ENCODE results near the gene VCX3A. TPM values are rescaled to one million over a fixed set of nuclear protein-coding genes. Genes with fewer than 3 reads are reported as not detected.

Gene VCX3A
- total and polyA plus RNA-seq, 2 experiments from 2014 or later = 0.40 TPM; not detected in 1

DNA sequence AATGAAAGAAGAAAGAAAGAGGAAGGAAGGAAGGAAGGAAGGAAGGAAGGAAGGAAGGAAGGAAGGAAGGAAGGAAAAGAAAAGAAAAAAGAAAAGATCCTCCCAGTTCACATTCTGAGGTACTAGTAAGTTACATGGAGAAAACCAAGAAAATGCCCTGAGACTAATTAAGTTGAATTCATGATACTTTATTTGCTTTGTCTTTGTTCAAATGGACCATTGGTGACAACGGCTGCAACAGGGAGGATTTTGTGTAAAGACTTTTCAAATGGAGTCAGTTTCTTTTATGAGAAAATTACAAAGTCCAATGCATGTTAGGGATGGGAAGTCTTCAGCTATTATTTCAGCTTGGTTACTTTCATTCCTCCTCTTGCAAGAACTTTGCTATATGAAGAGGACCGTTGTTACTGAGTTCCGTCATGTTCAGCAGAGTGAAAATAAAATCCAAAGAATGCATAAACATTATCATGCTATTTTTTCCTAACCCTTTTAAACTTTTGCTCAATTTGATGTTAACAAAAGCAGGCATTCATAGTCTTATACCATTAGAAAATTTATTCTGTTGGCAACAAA, 8.3 kb downstream of the VCX3A start:
- Mint-ChIP-seq H3K27ac (no peak overlapping the region), H3K36me3 (ENCODE audit: low read depth) (no peaks in the 10 kb centered on the region; the same call in 2 of the 3 replicates), H3K4me1 (no peaks in the 10 kb centered on the region; the same call in 2 of the 3 replicates), H3K27me3 (ENCODE audit: insufficient read depth, low read depth, poor library complexity) (no peaks in the 10 kb centered on the region), H3K9me3 (no peaks in the 10 kb centered on the region), H3K4me3 (no peak overlapping the region)
- Histone ChIP-seq H3K4me2 (no peak overlapping the region), H4K20me1 (replicated peaks; ENCODE audit: insufficient read depth) (no peaks in the 10 kb centered on the region), H2AFZ (no peak overlapping the region), H3F3A (replicated peaks; ENCODE audit: low read depth) (no peaks in the 10 kb centered on the region), H3K27me3 (ENCODE audit: insufficient read depth) (no peaks in the 10 kb centered on the region), H3K4me1 (ENCODE audit: insufficient read depth) (no peaks in the 10 kb centered on the region), H3K4me3 (no peak overlapping the region), H3K36me3 (ENCODE audit: insufficient read depth) (no peaks in the 10 kb centered on the region), H3K79me2 (replicated peaks; ENCODE audit: insufficient read depth) (no peaks in the 10 kb centered on the region), H3K27ac (ENCODE audit: low read depth) (no peak overlapping the region), H3K9me2 (ENCODE audit: insufficient read depth) (no peaks in the 10 kb centered on the region)
- DNase-seq (ENCODE audit: low spot score) (no peak), ATAC-seq (no peak)
- TF ChIP-seq CREB1 (CRISPR knock-in tag; IDR thresholded peaks at IDR 0.05; ENCODE audit: low read depth) (no peak), POLR2AphosphoS5 (IDR thresholded peaks at IDR 0.05; ENCODE audit: low read depth) (no peak), ZNF114 (CRISPR knock-in tag; IDR thresholded peaks at IDR 0.05) (no peak), EZH2 (IDR thresholded peaks at IDR 0.05; ENCODE audit: low read depth, unreplicated experiment) (no peak), EZH2phosphoT487 (IDR thresholded peaks at IDR 0.05; ENCODE audit: unreplicated experiment) (no peak), JUNB (IDR thresholded peaks at IDR 0.05; ENCODE audit: unreplicated experiment) (no peak), NANOG (IDR thresholded peaks at IDR 0.05; ENCODE audit: borderline replicate concordance) (no peak), ZNF331 (CRISPR knock-in tag; IDR thresholded peaks at IDR 0.05; ENCODE audit: low read depth) (no peak), STAT1 (IDR thresholded peaks at IDR 0.05; ENCODE audit: unreplicated experiment) (no peak)
- TF ChIP-seq, protein P1, sequence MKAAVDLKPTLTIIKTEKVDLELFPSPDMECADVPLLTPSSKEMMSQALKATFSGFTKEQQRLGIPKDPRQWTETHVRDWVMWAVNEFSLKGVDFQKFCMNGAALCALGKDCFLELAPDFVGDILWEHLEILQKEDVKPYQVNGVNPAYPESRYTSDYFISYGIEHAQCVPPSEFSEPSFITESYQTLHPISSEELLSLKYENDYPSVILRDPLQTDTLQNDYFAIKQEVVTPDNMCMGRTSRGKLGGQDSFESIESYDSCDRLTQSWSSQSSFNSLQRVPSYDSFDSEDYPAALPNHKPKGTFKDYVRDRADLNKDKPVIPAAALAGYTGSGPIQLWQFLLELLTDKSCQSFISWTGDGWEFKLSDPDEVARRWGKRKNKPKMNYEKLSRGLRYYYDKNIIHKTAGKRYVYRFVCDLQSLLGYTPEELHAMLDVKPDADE (IDR thresholded peaks at IDR 0.05) = no peak
- TF ChIP-seq, protein P2, sequence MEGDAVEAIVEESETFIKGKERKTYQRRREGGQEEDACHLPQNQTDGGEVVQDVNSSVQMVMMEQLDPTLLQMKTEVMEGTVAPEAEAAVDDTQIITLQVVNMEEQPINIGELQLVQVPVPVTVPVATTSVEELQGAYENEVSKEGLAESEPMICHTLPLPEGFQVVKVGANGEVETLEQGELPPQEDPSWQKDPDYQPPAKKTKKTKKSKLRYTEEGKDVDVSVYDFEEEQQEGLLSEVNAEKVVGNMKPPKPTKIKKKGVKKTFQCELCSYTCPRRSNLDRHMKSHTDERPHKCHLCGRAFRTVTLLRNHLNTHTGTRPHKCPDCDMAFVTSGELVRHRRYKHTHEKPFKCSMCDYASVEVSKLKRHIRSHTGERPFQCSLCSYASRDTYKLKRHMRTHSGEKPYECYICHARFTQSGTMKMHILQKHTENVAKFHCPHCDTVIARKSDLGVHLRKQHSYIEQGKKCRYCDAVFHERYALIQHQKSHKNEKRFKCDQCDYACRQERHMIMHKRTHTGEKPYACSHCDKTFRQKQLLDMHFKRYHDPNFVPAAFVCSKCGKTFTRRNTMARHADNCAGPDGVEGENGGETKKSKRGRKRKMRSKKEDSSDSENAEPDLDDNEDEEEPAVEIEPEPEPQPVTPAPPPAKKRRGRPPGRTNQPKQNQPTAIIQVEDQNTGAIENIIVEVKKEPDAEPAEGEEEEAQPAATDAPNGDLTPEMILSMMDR (conservative IDR thresholded peaks at IDR 0.05; ENCODE audit: low read depth in 2 of 2) = no peak
- TF ChIP-seq, protein P3, sequence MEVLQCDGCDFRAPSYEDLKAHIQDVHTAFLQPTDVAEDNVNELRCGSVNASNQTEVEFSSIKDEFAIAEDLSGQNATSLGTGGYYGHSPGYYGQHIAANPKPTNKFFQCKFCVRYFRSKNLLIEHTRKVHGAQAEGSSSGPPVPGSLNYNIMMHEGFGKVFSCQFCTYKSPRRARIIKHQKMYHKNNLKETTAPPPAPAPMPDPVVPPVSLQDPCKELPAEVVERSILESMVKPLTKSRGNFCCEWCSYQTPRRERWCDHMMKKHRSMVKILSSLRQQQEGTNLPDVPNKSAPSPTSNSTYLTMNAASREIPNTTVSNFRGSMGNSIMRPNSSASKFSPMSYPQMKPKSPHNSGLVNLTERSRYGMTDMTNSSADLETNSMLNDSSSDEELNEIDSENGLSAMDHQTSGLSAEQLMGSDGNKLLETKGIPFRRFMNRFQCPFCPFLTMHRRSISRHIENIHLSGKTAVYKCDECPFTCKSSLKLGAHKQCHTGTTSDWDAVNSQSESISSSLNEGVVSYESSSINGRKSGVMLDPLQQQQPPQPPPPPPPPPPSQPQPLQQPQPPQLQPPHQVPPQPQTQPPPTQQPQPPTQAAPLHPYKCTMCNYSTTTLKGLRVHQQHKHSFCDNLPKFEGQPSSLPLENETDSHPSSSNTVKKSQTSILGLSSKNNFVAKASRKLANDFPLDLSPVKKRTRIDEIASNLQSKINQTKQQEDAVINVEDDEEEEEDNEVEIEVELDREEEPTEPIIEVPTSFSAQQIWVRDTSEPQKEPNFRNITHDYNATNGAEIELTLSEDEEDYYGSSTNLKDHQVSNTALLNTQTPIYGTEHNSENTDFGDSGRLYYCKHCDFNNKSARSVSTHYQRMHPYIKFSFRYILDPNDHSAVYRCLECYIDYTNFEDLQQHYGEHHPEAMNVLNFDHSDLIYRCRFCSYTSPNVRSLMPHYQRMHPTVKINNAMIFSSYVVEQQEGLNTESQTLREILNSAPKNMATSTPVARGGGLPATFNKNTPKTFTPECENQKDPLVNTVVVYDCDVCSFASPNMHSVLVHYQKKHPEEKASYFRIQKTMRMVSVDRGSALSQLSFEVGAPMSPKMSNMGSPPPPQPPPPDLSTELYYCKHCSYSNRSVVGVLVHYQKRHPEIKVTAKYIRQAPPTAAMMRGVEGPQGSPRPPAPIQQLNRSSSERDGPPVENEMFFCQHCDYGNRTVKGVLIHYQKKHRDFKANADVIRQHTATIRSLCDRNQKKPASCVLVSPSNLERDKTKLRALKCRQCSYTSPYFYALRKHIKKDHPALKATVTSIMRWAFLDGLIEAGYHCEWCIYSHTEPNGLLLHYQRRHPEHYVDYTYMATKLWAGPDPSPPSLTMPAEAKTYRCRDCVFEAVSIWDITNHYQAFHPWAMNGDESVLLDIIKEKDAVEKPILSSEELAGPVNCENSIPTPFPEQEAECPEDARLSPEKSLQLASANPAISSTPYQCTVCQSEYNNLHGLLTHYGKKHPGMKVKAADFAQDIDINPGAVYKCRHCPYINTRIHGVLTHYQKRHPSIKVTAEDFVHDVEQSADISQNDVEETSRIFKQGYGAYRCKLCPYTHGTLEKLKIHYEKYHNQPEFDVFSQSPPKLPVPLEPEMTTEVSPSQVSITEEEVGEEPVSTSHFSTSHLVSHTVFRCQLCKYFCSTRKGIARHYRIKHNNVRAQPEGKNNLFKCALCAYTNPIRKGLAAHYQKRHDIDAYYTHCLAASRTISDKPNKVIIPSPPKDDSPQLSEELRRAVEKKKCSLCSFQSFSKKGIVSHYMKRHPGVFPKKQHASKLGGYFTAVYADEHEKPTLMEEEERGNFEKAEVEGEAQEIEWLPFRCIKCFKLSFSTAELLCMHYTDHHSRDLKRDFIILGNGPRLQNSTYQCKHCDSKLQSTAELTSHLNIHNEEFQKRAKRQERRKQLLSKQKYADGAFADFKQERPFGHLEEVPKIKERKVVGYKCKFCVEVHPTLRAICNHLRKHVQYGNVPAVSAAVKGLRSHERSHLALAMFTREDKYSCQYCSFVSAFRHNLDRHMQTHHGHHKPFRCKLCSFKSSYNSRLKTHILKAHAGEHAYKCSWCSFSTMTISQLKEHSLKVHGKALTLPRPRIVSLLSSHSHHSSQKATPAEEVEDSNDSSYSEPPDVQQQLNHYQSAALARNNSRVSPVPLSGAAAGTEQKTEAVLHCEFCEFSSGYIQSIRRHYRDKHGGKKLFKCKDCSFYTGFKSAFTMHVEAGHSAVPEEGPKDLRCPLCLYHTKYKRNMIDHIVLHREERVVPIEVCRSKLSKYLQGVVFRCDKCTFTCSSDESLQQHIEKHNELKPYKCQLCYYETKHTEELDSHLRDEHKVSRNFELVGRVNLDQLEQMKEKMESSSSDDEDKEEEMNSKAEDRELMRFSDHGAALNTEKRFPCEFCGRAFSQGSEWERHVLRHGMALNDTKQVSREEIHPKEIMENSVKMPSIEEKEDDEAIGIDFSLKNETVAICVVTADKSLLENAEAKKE (CRISPR knock-in tag; IDR thresholded peaks at IDR 0.05) = no peak
- TF ChIP-seq, protein P4, sequence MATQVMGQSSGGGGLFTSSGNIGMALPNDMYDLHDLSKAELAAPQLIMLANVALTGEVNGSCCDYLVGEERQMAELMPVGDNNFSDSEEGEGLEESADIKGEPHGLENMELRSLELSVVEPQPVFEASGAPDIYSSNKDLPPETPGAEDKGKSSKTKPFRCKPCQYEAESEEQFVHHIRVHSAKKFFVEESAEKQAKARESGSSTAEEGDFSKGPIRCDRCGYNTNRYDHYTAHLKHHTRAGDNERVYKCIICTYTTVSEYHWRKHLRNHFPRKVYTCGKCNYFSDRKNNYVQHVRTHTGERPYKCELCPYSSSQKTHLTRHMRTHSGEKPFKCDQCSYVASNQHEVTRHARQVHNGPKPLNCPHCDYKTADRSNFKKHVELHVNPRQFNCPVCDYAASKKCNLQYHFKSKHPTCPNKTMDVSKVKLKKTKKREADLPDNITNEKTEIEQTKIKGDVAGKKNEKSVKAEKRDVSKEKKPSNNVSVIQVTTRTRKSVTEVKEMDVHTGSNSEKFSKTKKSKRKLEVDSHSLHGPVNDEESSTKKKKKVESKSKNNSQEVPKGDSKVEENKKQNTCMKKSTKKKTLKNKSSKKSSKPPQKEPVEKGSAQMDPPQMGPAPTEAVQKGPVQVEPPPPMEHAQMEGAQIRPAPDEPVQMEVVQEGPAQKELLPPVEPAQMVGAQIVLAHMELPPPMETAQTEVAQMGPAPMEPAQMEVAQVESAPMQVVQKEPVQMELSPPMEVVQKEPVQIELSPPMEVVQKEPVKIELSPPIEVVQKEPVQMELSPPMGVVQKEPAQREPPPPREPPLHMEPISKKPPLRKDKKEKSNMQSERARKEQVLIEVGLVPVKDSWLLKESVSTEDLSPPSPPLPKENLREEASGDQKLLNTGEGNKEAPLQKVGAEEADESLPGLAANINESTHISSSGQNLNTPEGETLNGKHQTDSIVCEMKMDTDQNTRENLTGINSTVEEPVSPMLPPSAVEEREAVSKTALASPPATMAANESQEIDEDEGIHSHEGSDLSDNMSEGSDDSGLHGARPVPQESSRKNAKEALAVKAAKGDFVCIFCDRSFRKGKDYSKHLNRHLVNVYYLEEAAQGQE (IDR thresholded peaks at IDR 0.05; ENCODE audit: unreplicated experiment) = no peak

Data from GM23338 (cell line).